GM19043 (cell line): ENCODE measurements around the gene ACYP1.

Source experiments
- ATAC-seq: cut with Tn5 transposase; IDR thresholded peaks from one replicate; pipeline ENCODE4 v1.9.1; 2021; ENCODE audit warnings: low read depth; ENCODE audit not compliant: unreplicated experiment

Gene ACYP1

GRCh38 chr14:75044322-75044721, 19.5 kb downstream of the ACYP1 start:
- no peak for ATAC-seq

- no peak for ATAC-seq
Observed at GRCh38 chr14:75042035-75042434, 21.8 kb downstream of the ACYP1 start.

GRCh38 chr14:75041613-75042012, 22.2 kb downstream of the ACYP1 start:
- no peak for ATAC-seq

- ATAC-seq = no peak
Observed at GRCh38 chr14:75040959-75041358, 22.9 kb downstream of the ACYP1 start.

- no peak for ATAC-seq
Observed at GRCh38 chr14:75040507-75040906, 23.3 kb downstream of the ACYP1 start.

- no peak for ATAC-seq
Observed at GRCh38 chr14:75032939-75033338, 30.9 kb downstream of the ACYP1 start.

- ATAC-seq = no peak
Observed at GRCh38 chr14:75030147-75030546, 33.7 kb downstream of the ACYP1 start.

- ATAC-seq = no peak
Observed at GRCh38 chr14:75025876-75026275, 37.9 kb downstream of the ACYP1 start.

GRCh38 chr14:75025082-75025481, 38.7 kb downstream of the ACYP1 start:
- no peak for ATAC-seq

GRCh38 chr14:75023108-75023507, 40.7 kb downstream of the ACYP1 start:
- no peak for ATAC-seq

GRCh38 chr14:75022655-75023054, 41.2 kb downstream of the ACYP1 start:
- ATAC-seq = no peak

- ATAC-seq = no peak
Observed at GRCh38 chr14:75018694-75019093, 45.1 kb downstream of the ACYP1 start.

GRCh38 chr14:75016815-75017214, 47.0 kb downstream of the ACYP1 start:
- no peak for ATAC-seq

- ATAC-seq = no peak
Observed at GRCh38 chr14:75015496-75015895, 48.3 kb downstream of the ACYP1 start.

- no peak for ATAC-seq
Observed at GRCh38 chr14:75013290-75013689, 50.5 kb downstream of the ACYP1 start.

GRCh38 chr14:75011356-75011994, 52.3 kb downstream of the ACYP1 start:
- no peak for ATAC-seq

- no peak for ATAC-seq
Observed at GRCh38 chr14:75010472-75011093, 53.2 kb downstream of the ACYP1 start.

- no peak for ATAC-seq
Observed at GRCh38 chr14:75009176-75009575, 54.6 kb downstream of the ACYP1 start.

GRCh38 chr14:75005357-75005756, 58.5 kb downstream of the ACYP1 start:
- no peak for ATAC-seq

- no peak for ATAC-seq
Observed at GRCh38 chr14:75003250-75004027, 60.4 kb downstream of the ACYP1 start.
